Urinary bladder (tissue), 4 donors: Measurements from ENCODE around the gene KLF16. TPM values are rescaled to one million over a fixed set of nuclear protein-coding genes. Genes with fewer than 3 reads are reported as not detected.

ENCODE experiments used
- DNase-seq: peaks from one replicate; pipeline ENCODE4 v3.0.0-alpha.2; 2015; ENCODE audit errors: extremely low spot score
- H3K27ac ChIP-seq: one replicate; pipeline ENCODE4 v1.5.1; 2013; ENCODE audit warnings: low read depth, mild to moderate bottlenecking, moderate library complexity
- H3K36me3 ChIP-seq: one replicate; pipeline ENCODE4 v1.6.1; 2013; ENCODE audit warnings: mild to moderate bottlenecking, moderate library complexity; ENCODE audit not compliant: insufficient read depth
- H3K4me1 ChIP-seq: one replicate; pipeline ENCODE4 v1.6.1; 2013; ENCODE audit warnings: mild to moderate bottlenecking, moderate library complexity; ENCODE audit not compliant: insufficient read depth
- H3K4me3 ChIP-seq: one replicate; pipeline ENCODE4 v1.5.1; 2013; ENCODE audit warnings: low read depth, low read length
- WGBS: extraction: QIAGEN DNeasy Blood & Tissue Kit; methylation state at CpG from one replicate; pipeline ENCODE4 v1.1.7; 2013; 5-methylcytosine and 5-hydroxymethylcytosine counted together
- polyA plus RNA-seq: library from polyadenylated mRNA; stranded (reverse); fragments of 200-250 nt; gene quantifications from one replicate; pipeline ENCODE4 v1.2.3, GENCODE V29; 2013
- total RNA-seq: library from RNA; depleted of rRNA; stranded (reverse); fragments of >200 nt; gene quantifications from one replicate; pipeline ENCODE4 v1.2.3, GENCODE V29; 2014
- donor health status: healthy with polysubstance abuse.
- donor health status: healthy.

Gene KLF16
- total and polyA plus RNA-seq, 2 donors = 3.6 to 17.6 TPM

- no peak for DNase-seq
- Histone ChIP-seq H3K36me3 (no peaks in the 10 kb centered on the region), H3K4me1 (peaks cover 3% of the 10 kb centered on the region), H3K27ac (no peak overlapping the region), H3K4me3 (no peak overlapping the region)
- 61% methylated on average over 9 of the region's 9 CpGs for WGBS
Observed at GRCh38 chr19:1852581-1853128, 10.7 kb downstream of the KLF16 start.

- DNase-seq = no peak
- H3K27ac ChIP-seq = no peak overlapping the region
- no peaks in the 10 kb centered on the region for H3K36me3 ChIP-seq
- H3K4me1 ChIP-seq = peaks cover 3% of the 10 kb centered on the region
- no peak overlapping the region for H3K4me3 ChIP-seq
- 16% methylated on average over 66 of the region's 66 CpGs for whole genome bisulfite sequencing
Observed at GRCh38 chr19:1851654-1852580, 11.5 kb downstream of the KLF16 start.

GRCh38 chr19:1850809-1851653 is 12.3 kb downstream of the KLF16 start:
- H3K27ac ChIP-seq = no peak overlapping the region
- H3K4me1 ChIP-seq = peaks cover 3% of the 10 kb centered on the region
- no peak for DNase-seq
- H3K4me3 ChIP-seq = no peak overlapping the region
- 60% methylated on average over 31 of the region's 31 CpGs for WGBS
- no peaks in the 10 kb centered on the region for H3K36me3 ChIP-seq

GRCh38 chr19:1849886-1850398 is 13.4 kb downstream of the KLF16 start:
- no peak overlapping the region for H3K27ac ChIP-seq
- DNase-seq = no peak
- H3K4me1 ChIP-seq = peaks cover 3% of the 10 kb centered on the region
- no peak overlapping the region for H3K4me3 ChIP-seq
- no peaks in the 10 kb centered on the region for H3K36me3 ChIP-seq
- WGBS = 91% methylated on average over 10 of the region's 10 CpGs

- no peak for DNase-seq
- WGBS = 73% methylated on average over 5 of the region's 5 CpGs
Observed at GRCh38 chr19:1849132-1849474, 14.3 kb downstream of the KLF16 start.

GRCh38 chr19:1848399-1849131 is 14.8 kb downstream of the KLF16 start, which contains the start of gene REXO1:
Gene REXO1 (minus strand): TSS chr19:1848483. CDS start chr19:1848358, 125 bp downstream.
- H3K36me3 ChIP-seq = no peaks in the 10 kb centered on the region
- 2% methylated on average over 60 of the region's 60 CpGs for WGBS
- H3K4me1 ChIP-seq = peaks cover 3% of the 10 kb centered on the region
- H3K4me3 ChIP-seq = peak within 1 kb of the TSS; percentile 96
- peak; percentile 90 for DNase-seq
- peak within 1 kb of the TSS; percentile 96 for H3K27ac ChIP-seq

More at GRCh38 chr19:1849132-1849474, 14.3 kb downstream of the KLF16 start:
- Histone ChIP-seq H3K4me3 (no peak overlapping the region), H3K27ac (no peak overlapping the region), H3K4me1 (peaks cover 3% of the 10 kb centered on the region), H3K36me3 (no peaks in the 10 kb centered on the region)

GRCh38 chr19:1847684-1848398 is 15.5 kb downstream of the KLF16 start:
- Histone ChIP-seq H3K27ac (peak overlapping the region; percentile 96), H3K4me1 (peaks cover 3% of the 10 kb centered on the region), H3K4me3 (peak overlapping the region; percentile 96), H3K36me3 (no peaks in the 10 kb centered on the region)
- DNase-seq = no peak
- WGBS = under 1% methylated on average over 71 of the region's 72 CpGs

GRCh38 chr19:1847348-1847683 is 16.1 kb downstream of the KLF16 start:
- H3K4me1 ChIP-seq = peaks cover 3% of the 10 kb centered on the region
- no peak overlapping the region for H3K27ac ChIP-seq
- H3K4me3 ChIP-seq = peak overlapping the region; percentile 96
- H3K36me3 ChIP-seq = no peaks in the 10 kb centered on the region
- DNase-seq = no peak
- WGBS = 11% methylated on average over 12 of the region's 12 CpGs

GRCh38 chr19:1846517-1847204 is 16.7 kb downstream of the KLF16 start:
- DNase-seq = no peak
- Histone ChIP-seq H3K36me3 (no peaks in the 10 kb centered on the region), H3K4me1 (no peaks in the 10 kb centered on the region), H3K27ac (no peak overlapping the region), H3K4me3 (no peak overlapping the region)
- WGBS = 82% methylated on average over 29 of the region's 29 CpGs

- 87% methylated on average over 11 of the region's 11 CpGs for WGBS
- Histone ChIP-seq H3K4me3 (no peak overlapping the region), H3K4me1 (no peaks in the 10 kb centered on the region)
Observed at GRCh38 chr19:1845642-1846041, 17.7 kb downstream of the KLF16 start.

GRCh38 chr19:1845125-1845515 is 18.3 kb downstream of the KLF16 start:
- no peaks in the 10 kb centered on the region for H3K4me1 ChIP-seq
- no peak for DNase-seq
- H3K36me3 ChIP-seq = no peaks in the 10 kb centered on the region
- H3K4me3 ChIP-seq = no peak overlapping the region
- no peak overlapping the region for H3K27ac ChIP-seq
- WGBS = 84% methylated on average over 16 of the region's 16 CpGs

More at GRCh38 chr19:1845642-1846041, 17.7 kb downstream of the KLF16 start:
- no peak for DNase-seq
- Histone ChIP-seq H3K27ac (no peak overlapping the region), H3K36me3 (no peaks in the 10 kb centered on the region)

GRCh38 chr19:1844513-1845124 is 18.8 kb downstream of the KLF16 start:
- no peak for DNase-seq
- Histone ChIP-seq H3K4me1 (no peaks in the 10 kb centered on the region), H3K36me3 (no peaks in the 10 kb centered on the region), H3K27ac (no peak overlapping the region), H3K4me3 (no peak overlapping the region)
- WGBS = 74% methylated on average over 19 of the region's 19 CpGs
